OCI-LY1 (cell line): ENCODE results near the gene GALNT8.

ENCODE experiments used
- H2AFZ ChIP-seq: fragments of 200-600 bp; sonication (generic), shearing (Covaris generic); 2 replicates; pipeline ENCODE4 v1.6.0; 2014; ENCODE audit warnings: antibody characterized with exemption, mild to moderate bottlenecking, low read length
- H3F3A ChIP-seq: fragments of 200-600 bp; sonication (generic), shearing (Covaris generic); 2 replicates; pipeline ENCODE4 v1.6.0; 2014; ENCODE audit warnings: mild to moderate bottlenecking, antibody characterized with exemption, low read length, moderate library complexity; ENCODE audit not compliant: insufficient read depth
- H3K27ac ChIP-seq: fragments of 200-600 bp; sonication (generic); 2 replicates; pipeline ENCODE4 v1.5.1; 2014; ENCODE audit warnings: low read length, mixed run types, mild to moderate bottlenecking, low read depth; ENCODE audit not compliant: poor library complexity, severe bottlenecking
- H3K27me3 ChIP-seq: fragments of 200-600 bp; sonication (generic); 2 replicates; pipeline ENCODE4 v1.6.0; 2014; ENCODE audit warnings: antibody characterized with exemption, mild to moderate bottlenecking, low read length, moderate library complexity; ENCODE audit not compliant: insufficient read depth
- H3K36me3 ChIP-seq: fragments of 200-600 bp; sonication (generic); 2 replicates; pipeline ENCODE4 v1.6.1; 2014; ENCODE audit warnings: mild to moderate bottlenecking, antibody characterized with exemption, low read length, moderate library complexity, mixed read lengths; ENCODE audit not compliant: insufficient read depth
- H3K4me1 ChIP-seq: fragments of 200-600 bp; sonication (generic); 2 replicates; pipeline ENCODE4 v1.5.1; 2014; ENCODE audit warnings: mild to moderate bottlenecking, low read length, moderate library complexity; ENCODE audit not compliant: insufficient read depth, severe bottlenecking
- H3K4me2 ChIP-seq: fragments of 200-600 bp; sonication (generic), shearing (Covaris generic); 2 replicates; pipeline ENCODE4 v1.6.1; 2014; ENCODE audit warnings: low read length
- H3K4me3 ChIP-seq: fragments of 200-600 bp; sonication (generic); 2 replicates; pipeline ENCODE4 v1.5.1; 2014; ENCODE audit warnings: low read length, low read depth, mild to moderate bottlenecking, mixed read lengths; ENCODE audit not compliant: poor library complexity, severe bottlenecking
- H3K79me2 ChIP-seq: fragments of 200-600 bp; shearing (Covaris generic); 2 replicates; pipeline ENCODE4 v1.6.1; 2016; ENCODE audit warnings: mixed run types, low read length, mixed read lengths; ENCODE audit not compliant: insufficient read depth
- H3K9ac ChIP-seq: fragments of 200-600 bp; sonication (generic), shearing (Covaris generic); 2 replicates; pipeline ENCODE4 v1.6.1; 2014; ENCODE audit warnings: mild to moderate bottlenecking, low read length, mixed read lengths
- H3K9me2 ChIP-seq: fragments of 200-600 bp; sonication (generic), shearing (Covaris generic); 2 replicates; pipeline ENCODE4 v1.6.1; 2014; ENCODE audit warnings: low read depth, mild to moderate bottlenecking, low read length, mixed read lengths
- H3K9me3 ChIP-seq: fragments of 200-600 bp; shearing (Covaris generic); 2 replicates; pipeline ENCODE4 v1.6.1; 2014; ENCODE audit warnings: low read length, mixed read lengths
- H4K20me1 ChIP-seq: fragments of 200-600 bp; sonication (generic), shearing (Covaris generic); 2 replicates; pipeline ENCODE4 v1.6.0; 2016; ENCODE audit warnings: mild to moderate bottlenecking, low read length; ENCODE audit not compliant: insufficient read depth
- CTCF ChIP-seq: fragments of 200-600 bp; sonication (generic), shearing (Covaris generic); IDR thresholded peaks from 2 replicates; pipeline ENCODE4 v1.5.1; 2017; ENCODE audit warnings: mild to moderate bottlenecking, antibody characterized with exemption, low read length, moderate library complexity, mixed read lengths
- EZH2 ChIP-seq: fragments of 200-600 bp; sonication (generic), shearing (Covaris generic); IDR thresholded peaks from 2 replicates; pipeline ENCODE4 v1.8.0; 2017; ENCODE audit warnings: borderline replicate concordance, mixed run types, mild to moderate bottlenecking, antibody characterized with exemption, low read length, moderate library complexity, mixed read lengths

Gene GALNT8

DNA sequence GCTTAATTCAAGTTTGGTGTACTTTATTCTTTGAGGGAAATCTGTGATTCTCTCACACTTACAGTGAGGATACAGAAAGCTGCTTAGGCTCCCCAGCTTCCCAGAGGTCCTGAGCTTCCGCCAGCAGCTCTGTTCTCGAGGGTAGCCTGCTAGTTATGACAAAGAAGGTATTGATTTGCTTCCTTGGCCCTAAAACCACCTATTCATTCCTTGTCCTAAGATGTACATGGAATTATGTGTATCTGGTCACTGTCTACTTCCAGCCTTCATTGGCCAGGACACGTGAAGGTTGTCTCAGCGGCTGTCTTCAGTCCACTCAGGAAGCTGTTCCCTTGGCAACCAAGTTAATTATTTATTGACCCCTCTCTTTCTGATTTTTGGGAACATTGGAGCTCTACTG lies 55.7 kb downstream of the GALNT8 start:
- Histone ChIP-seq H3K4me2 (no peak overlapping the region), H3K9me3 (no peaks in the 10 kb centered on the region), H2AFZ (no peak overlapping the region), H3K4me1 (no peaks in the 10 kb centered on the region), H3K79me2 (no peaks in the 10 kb centered on the region), H3K9me2 (no peaks in the 10 kb centered on the region), H3K27ac (no peak overlapping the region), H3K27me3 (peaks cover 18% of the 10 kb centered on the region), H3K36me3 (no peaks in the 10 kb centered on the region), H4K20me1 (no peaks in the 10 kb centered on the region), H3K4me3 (no peak overlapping the region), H3F3A (no peaks in the 10 kb centered on the region), H3K9ac (no peak overlapping the region)
- TF ChIP-seq EZH2 (no peak), CTCF (no peak)

- TF ChIP-seq EZH2 = no peak
- no peak for TF ChIP-seq CTCF
- no peaks in the 10 kb centered on the region for H3F3A ChIP-seq
- H3K27ac ChIP-seq = no peak overlapping the region
- H3K79me2 ChIP-seq = no peaks in the 10 kb centered on the region
- H3K9me3 ChIP-seq = 0 out of 2 replicates have a peak, but pooled peaks cover 2% of the 10 kb centered on the region
- H2AFZ ChIP-seq = no peak overlapping the region
- no peak overlapping the region for H3K4me2 ChIP-seq
- H3K4me1 ChIP-seq = no peaks in the 10 kb centered on the region
- H3K4me3 ChIP-seq = no peak overlapping the region
- peaks cover 11% of the 10 kb centered on the region; the same call in 1 of the 2 replicates for H3K27me3 ChIP-seq
- no peaks in the 10 kb centered on the region for H3K36me3 ChIP-seq
- H3K9ac ChIP-seq = no peak overlapping the region
- H4K20me1 ChIP-seq = no peaks in the 10 kb centered on the region
- no peaks in the 10 kb centered on the region for H3K9me2 ChIP-seq
Observed at GRCh38 chr12:4779749-4780148, 59.5 kb downstream of the GALNT8 start.

GRCh38 chr12:4780641-4781611 lies 60.7 kb downstream of the GALNT8 start:
- no peak overlapping the region for H3K9ac ChIP-seq
- no peak overlapping the region for H3K4me2 ChIP-seq
- no peak overlapping the region for H3K4me3 ChIP-seq
- H3K36me3 ChIP-seq = no peaks in the 10 kb centered on the region
- no peaks in the 10 kb centered on the region for H3K4me1 ChIP-seq
- peaks cover 11% of the 10 kb centered on the region; the same call in 1 of the 2 replicates for H3K27me3 ChIP-seq
- no peaks in the 10 kb centered on the region for H4K20me1 ChIP-seq
- no peaks in the 10 kb centered on the region for H3K79me2 ChIP-seq
- 0 out of 2 replicates have a peak, but pooled peaks cover 2% of the 10 kb centered on the region for H3K9me3 ChIP-seq
- H3K9me2 ChIP-seq = no peaks in the 10 kb centered on the region
- TF ChIP-seq CTCF (no peak), EZH2 (no peak)
- no peak overlapping the region for H3K27ac ChIP-seq
- H3F3A ChIP-seq = no peaks in the 10 kb centered on the region
- no peak overlapping the region for H2AFZ ChIP-seq
